H1 (cell line): ENCODE results near the gene FAR2. TPM values are rescaled to one million over a fixed set of nuclear protein-coding genes. Genes with fewer than 3 reads are reported as not detected.

Experiments used
- CTCF ChIA-PET: fragments of 300-600 bp; sonication (Branson Sonifier 250); formaldehyde crosslinking; loops from one replicate; lab custom pipeline; 2021; ENCODE audit not compliant: partially characterized antibody; lab: Charles Lee
- POLR2A ChIA-PET: fragments of 300-600 bp; sonication (Branson Sonifier 250); formaldehyde crosslinking; loops from one replicate; lab custom pipeline; 2021; ENCODE audit warnings: inconsistent platforms; ENCODE audit not compliant: partially characterized antibody; lab: Charles Lee
- DNase-seq, 2 experiments: peaks; one replicate each; pipeline versions ENCODE4 v3.0.0 to v3.0.0-alpha.2; 2010 to 2022; ENCODE audit warnings: low spot score in 2 of 2, low read depth in 1 of 2, mixed read lengths in 1 of 2
- FAIRE-seq: peaks from 2 replicates; lab custom pipeline; 2011; peaks lifted over from hg19 to GRCh38; lab: Jason Lieb, UNC
- H2AFZ ChIP-seq: 2 replicates; pipeline ENCODE4 v1.8.1; 2012; ENCODE audit warnings: low read length, inconsistent platforms
- H2AK5ac ChIP-seq: 2 replicates; pipeline ENCODE4 v1.6.1; 2013; ENCODE audit warnings: low read depth, low read length
- H2BK120ac ChIP-seq: replicated peaks from 2 replicates; pipeline ENCODE3; 2013; ENCODE audit warnings: low read depth, low read length, inconsistent platforms
- H2BK12ac ChIP-seq: 2 replicates; pipeline ENCODE4 v1.6.1; 2013; ENCODE audit warnings: low read depth, low read length
- H2BK15ac ChIP-seq: 2 replicates; pipeline ENCODE4 v1.6.1; 2013; ENCODE audit warnings: low read length
- H2BK20ac ChIP-seq: 2 replicates; pipeline ENCODE4 v1.6.1; 2013; ENCODE audit warnings: low read length
- H2BK5ac ChIP-seq: 2 replicates; pipeline ENCODE4 v1.6.1; 2013; ENCODE audit warnings: low read depth, low read length
- H3K14ac ChIP-seq: 2 replicates; pipeline ENCODE4 v1.6.1; 2013; ENCODE audit warnings: inconsistent platforms; ENCODE audit not compliant: insufficient read length
- H3K18ac ChIP-seq: 2 replicates; pipeline ENCODE4 v1.6.1; 2013; ENCODE audit warnings: low read length; ENCODE audit errors: extremely low read depth
- H3K23ac ChIP-seq: 2 replicates; pipeline ENCODE4 v1.6.1; 2013; ENCODE audit warnings: inconsistent platforms; ENCODE audit not compliant: insufficient read length
- H3K23me2 ChIP-seq: 2 replicates; pipeline ENCODE4 v1.6.1; 2013; ENCODE audit warnings: low read depth, low read length
- H3K27ac ChIP-seq: 2 replicates; pipeline ENCODE4 v1.6.1; 2011; ENCODE audit warnings: low read depth, low read length, inconsistent platforms
- H3K27me3 ChIP-seq, 4 experiments: replicated peaks in 1 of 4; 1 replicate in 1 of 4; 2 replicates in 3 of 4; pipeline versions ENCODE4 v1.6.1 to v1.8.1; 2011 to 2013; ENCODE audit warnings: low read length in 3 of 4, mild to moderate bottlenecking in 3 of 4, inconsistent platforms in 2 of 4, mixed read lengths in 2 of 4, moderate library complexity in 1 of 4; ENCODE audit not compliant: control insufficient read depth in 3 of 4, insufficient read depth in 3 of 4; ENCODE audit errors: extremely low read depth in 1 of 4
- H3K36me3 ChIP-seq, 4 experiments: 2 replicates each; pipeline versions ENCODE4 v1.6.1 to v1.8.1; 2011 to 2013; ENCODE audit warnings: mild to moderate bottlenecking in 4 of 4, low read length in 3 of 4, moderate library complexity in 2 of 4, control low read depth in 1 of 4, inconsistent platforms in 1 of 4; ENCODE audit not compliant: insufficient read depth in 4 of 4, control insufficient read depth in 2 of 4
- H3K4ac ChIP-seq: replicated peaks from 2 replicates; pipeline ENCODE3; 2013; ENCODE audit warnings: low read length, low read depth, mixed read lengths, inconsistent platforms; ENCODE audit not compliant: insufficient read length
- H3K4me1 ChIP-seq, 4 experiments: replicated peaks in 1 of 4; 1 replicate in 1 of 4; 2 replicates in 3 of 4; pipeline versions ENCODE4 v1.6.1 to v1.8.1; 2011 to 2013; ENCODE audit warnings: low read length in 3 of 4, inconsistent platforms in 2 of 4, mixed read lengths in 1 of 4; ENCODE audit not compliant: insufficient read depth in 4 of 4, control insufficient read depth in 3 of 4
- H3K4me2 ChIP-seq, 2 experiments: 2 replicates each; pipeline versions ENCODE4 v1.6.1 to v1.8.1; 2011 to 2013; ENCODE audit warnings: low read depth in 2 of 2, low read length in 2 of 2, control low read depth in 1 of 2, inconsistent platforms in 1 of 2, mild to moderate bottlenecking in 1 of 2; ENCODE audit not compliant: insufficient read depth in 1 of 2
- H3K4me3 ChIP-seq, 4 experiments: fragments of 200-600, 300-600 bp in 1 of 4; sonication (generic), shearing (Covaris generic), sonication (Bioruptor Twin) in 1 of 4; 2 replicates each; pipeline versions ENCODE4 v1.5.1 to v1.8.1; 2011 to 2016; ENCODE audit warnings: low read length in 4 of 4, low read depth in 3 of 4, control low read depth in 2 of 4, inconsistent platforms in 2 of 4, mild to moderate bottlenecking in 2 of 4, mixed read lengths in 1 of 4, moderate library complexity in 1 of 4; ENCODE audit not compliant: insufficient read depth in 2 of 4; ENCODE audit errors: extremely low read depth in 1 of 4
- H3K56ac ChIP-seq: replicated peaks from 2 replicates; pipeline ENCODE3; 2013; ENCODE audit warnings: low read depth, mild to moderate bottlenecking, mixed read lengths, low read length, inconsistent platforms; ENCODE audit not compliant: insufficient read length
- H3K79me1 ChIP-seq: 2 replicates; pipeline ENCODE4 v1.6.1; 2013; ENCODE audit warnings: low read depth, low read length, control low read depth
- H3K79me2 ChIP-seq, 2 experiments: 2 replicates each; pipeline versions ENCODE4 v1.6.1 to v1.8.1; 2012 to 2013; ENCODE audit warnings: low read length in 2 of 2, mild to moderate bottlenecking in 2 of 2, inconsistent platforms in 1 of 2; ENCODE audit not compliant: insufficient read depth in 2 of 2, control insufficient read depth in 1 of 2
- H3K9ac ChIP-seq, 4 experiments: replicated peaks in 1 of 4; 1 replicate in 1 of 4; 2 replicates in 3 of 4; pipeline versions ENCODE4 v1.6.1 to v1.8.1; 2011 to 2013; ENCODE audit warnings: low read depth in 3 of 4, low read length in 3 of 4, control low read depth in 2 of 4, mild to moderate bottlenecking in 2 of 4, moderate library complexity in 2 of 4, inconsistent platforms in 1 of 4; ENCODE audit errors: extremely low read depth in 1 of 4
- H3K9me3 ChIP-seq, 2 experiments: 2 replicates each; pipeline versions ENCODE4 v1.6.1 to v1.8.1; 2012 to 2013; ENCODE audit warnings: mild to moderate bottlenecking in 2 of 2, moderate library complexity in 2 of 2, control low read depth in 1 of 2, inconsistent platforms in 1 of 2, low read depth in 1 of 2, low read length in 1 of 2, mixed read lengths in 1 of 2; ENCODE audit not compliant: insufficient read depth in 2 of 2
- H4K20me1 ChIP-seq, 2 experiments: replicated peaks in 1 of 2; 2 replicates each; pipeline versions ENCODE3 to v1.8.1; 2011 to 2013; ENCODE audit warnings: inconsistent platforms in 2 of 2, low read length in 2 of 2, mild to moderate bottlenecking in 1 of 2; ENCODE audit not compliant: insufficient read depth in 2 of 2, control insufficient read depth in 1 of 2
- H4K5ac ChIP-seq: 2 replicates; pipeline ENCODE4 v1.6.1; 2013; ENCODE audit warnings: low read length, low read depth, mixed read lengths, inconsistent platforms; ENCODE audit not compliant: insufficient read length
- H4K8ac ChIP-seq: 2 replicates; pipeline ENCODE4 v1.8.0; 2013; ENCODE audit warnings: mild to moderate bottlenecking, moderate library complexity, low read length, inconsistent platforms; ENCODE audit not compliant: insufficient read depth; ENCODE audit errors: extremely low read depth
- H4K91ac ChIP-seq: replicated peaks from 2 replicates; pipeline ENCODE3; 2013; ENCODE audit warnings: low read length, mixed read lengths, inconsistent platforms; ENCODE audit not compliant: insufficient read length
- POLR2AphosphoS5 ChIP-seq: IDR thresholded peaks from 2 replicates; pipeline ENCODE4 v1.6.1; 2011; ENCODE audit warnings: low read depth, low read length
- WGBS, 2 experiments: shearing (Covaris generic) in 1 of 2; methylation state at CpG; one replicate each; pipeline versions ENCODE4 v1.1.6 to v1.1.7; 2013 to 2015; ENCODE audit warnings: low lambda C conversion rate in 2 of 2, mixed read lengths in 2 of 2, inconsistent platforms in 1 of 2, low coverage in 1 of 2, missing lambda C conversion rate in 1 of 2; ENCODE audit not compliant: insufficient replicate concordance in 2 of 2, insufficient coverage in 1 of 2, insufficient read length in 1 of 2; ENCODE audit errors: extremely low coverage in 1 of 2, missing lambda C conversion rate in 1 of 2; 5-methylcytosine and 5-hydroxymethylcytosine counted together
- polyA plus RNA-seq, 7 experiments: library from polyadenylated mRNA; depleted of rRNA in 3 of 7; stranded (reverse) in 5 of 7; unstranded in 2 of 7; fragments of >200 nt in 5 of 7; fragments of 200-250 nt in 2 of 7; gene quantifications; 1 replicate in 5 of 7; 2 replicates in 1 of 7; 4 replicates in 1 of 7; pipeline versions ENCODE4 v1.2.1 to v1.2.3, GENCODE V29; 2011 to 2013; ENCODE audit warnings: missing spikeins in 2 of 7, mixed read lengths in 2 of 7
- total RNA-seq: library from RNA; stranded (reverse); fragmentation: NEBNext Ultra II Directional; extraction: Animal tissue kit (Norgen Biotek cat#: 25700); gene quantifications from 2 replicates; pipeline ENCODE4 v1.2.1, GENCODE V29; 2021

FAR2 gene
- total and polyA plus RNA-seq, 2 of the 8 experiments (the other 6 are each of a cell fraction or from before 2014, with no cell fraction given) = 24.0 to 24.1 TPM

GRCh38 chr12:29148596-29148910 is 525 bp upstream of the FAR2 start:
- CTCF ChIA-PET = no interaction called here
- H2BK20ac ChIP-seq = no peak overlapping the region; the same call in 1 of the 2 replicates
- FAIRE-seq = no peak
- H3K23me2 ChIP-seq = peaks cover 18% of the 10 kb centered on the region
- H3K4me1 ChIP-seq = peaks cover 10 to 23% (median 12%) of the 10 kb centered on the region in 4 experiments
- H3K36me3 ChIP-seq = no peaks in the 10 kb centered on the region
- peak overlapping the region; percentile 41 for H2BK120ac ChIP-seq
- H3K4me2 ChIP-seq = peak overlapping the region; percentile 81 to 96
- peak overlapping the region; percentile 99 for H4K8ac ChIP-seq
- TF ChIP-seq POLR2AphosphoS5 = no peak
- TF ChIP-seq, all 59 proteins: peak for 0
- WGBS, 2 experiments = 5% methylated on average over 9 of the region's 10 CpGs; no CpG with 5 or more reads in 1 of the 2 experiments
- Histone ChIP-seq H2AK5ac (peak overlapping the region; percentile 30; the same call in 1 of the 2 replicates), H3K79me1 (no peaks in the 10 kb centered on the region), H3K27ac (peak overlapping the region; percentile 88), H3K4me3 (peak overlapping the region; percentile 66 to 77 (median 72)), H3K18ac (peak overlapping the region; percentile 76), H3K9me3 (no peaks in the 10 kb centered on the region), H3K4ac (peak overlapping the region; percentile 97), H2BK5ac (peak overlapping the region; percentile 54; the same call in 1 of the 2 replicates), H4K20me1 (no peaks in the 10 kb centered on the region), H2AFZ (peak overlapping the region; percentile 18; the same call in 1 of the 2 replicates), H3K14ac (peak overlapping the region; percentile 13), H3K27me3 (peaks cover 0 to 2% (median 0%) of the 10 kb centered on the region in 4 experiments; a peak in 2 of 7 replicates), H3K9ac (peak overlapping the region; percentile 53 to 90 (median 86)), H3K23ac (no peak overlapping the region), H4K91ac (peak overlapping the region; percentile 52), H3K79me2 (peaks cover 0 to 14% of the 10 kb centered on the region in 2 experiments; a peak in 1 of 4 replicates), H2BK12ac (peak overlapping the region; percentile 86), H3K56ac (peak overlapping the region; percentile 52), H2BK15ac (0 out of 2 replicates have a peak overlapping the region, but pooled peaks have one; percentile 40), H4K5ac (peak overlapping the region; percentile 48)
- peak in 1 of 2 experiments; percentile 51 for DNase-seq
- POLR2A ChIA-PET = interaction anchor here (0.7 to 1.3 kb wide), 3 partner anchors 15 to 1643 kb away, joined by 3 to 4 read pairs (median 3); no protein-coding TSS in a partner anchor
